OCI-LY7 (cell line): Measurements from ENCODE around the gene RSRC2. TPM values are rescaled to one million over a fixed set of nuclear protein-coding genes. Genes with fewer than 3 reads are reported as not detected.
"Not testable (repeated sequence)": the region's sequence is repeated elsewhere in the genome, so short reads cannot be mapped to it uniquely, and the experiment has no call there.

Experiments
- BruUV-seq: library from RNA; stranded (reverse); fragments of 400-500 nt; replicated peaks from 2 replicates; lab custom pipeline; 2021; lab: Mats Ljungman, UMichigan
- CTCF ChIA-PET: fragments of 300-600 bp; sonication (Branson Sonifier 250); formaldehyde crosslinking; loops from one replicate; lab custom pipeline; 2022; ENCODE audit warnings: antibody characterized with exemption; ENCODE audit not compliant: unreplicated experiment; lab: Charles Lee
- POLR2A ChIA-PET: fragments of 300-600 bp; sonication (Branson Sonifier 250); formaldehyde crosslinking; loops from one replicate; lab custom pipeline; 2022; ENCODE audit warnings: antibody characterized with exemption; lab: Charles Lee
- DNase-seq: peaks from one replicate; pipeline ENCODE4 v3.0.0-alpha.2; 2015; ENCODE audit warnings: low spot score
- H2AFZ ChIP-seq: fragments of 200-600 bp; sonication (generic), shearing (Covaris generic); 2 replicates; pipeline ENCODE4 v1.6.1; 2014; ENCODE audit warnings: mild to moderate bottlenecking, antibody characterized with exemption, low read length, moderate library complexity
- H3K27ac ChIP-seq: fragments of 200-600 bp; sonication (generic); 2 replicates; pipeline ENCODE4 v1.5.1; 2014; ENCODE audit warnings: mixed run types, low read depth, mild to moderate bottlenecking, moderate library complexity, low read length, inconsistent platforms; ENCODE audit not compliant: poor library complexity, severe bottlenecking
- H3K36me3 ChIP-seq: fragments of 200-600 bp; sonication (generic); 2 replicates; pipeline ENCODE4 v1.6.1; 2014; ENCODE audit warnings: mild to moderate bottlenecking, antibody characterized with exemption, low read length, moderate library complexity, mixed read lengths; ENCODE audit not compliant: insufficient read depth
- H3K4me1 ChIP-seq: fragments of 200-600 bp; sonication (generic); 2 replicates; pipeline ENCODE4 v1.5.1; 2014; ENCODE audit warnings: mild to moderate bottlenecking, low read length; ENCODE audit not compliant: insufficient read depth, poor library complexity, severe bottlenecking
- H3K4me2 ChIP-seq: fragments of 200-600 bp; sonication (generic); 2 replicates; pipeline ENCODE4 v1.6.1; 2014; ENCODE audit warnings: mild to moderate bottlenecking, low read length
- H3K4me3 ChIP-seq: fragments of 200-600 bp; sonication (generic); 2 replicates; pipeline ENCODE4 v1.5.1; 2014; ENCODE audit warnings: mild to moderate bottlenecking, low read depth, low read length; ENCODE audit not compliant: poor library complexity, severe bottlenecking
- H3K79me2 ChIP-seq: fragments of 200-600 bp; sonication (generic); 2 replicates; pipeline ENCODE4 v1.6.1; 2016; ENCODE audit warnings: low read depth, mild to moderate bottlenecking, low read length, moderate library complexity, mixed read lengths; ENCODE audit not compliant: insufficient read depth
- H3K9me2 ChIP-seq: fragments of 200-600 bp; sonication (generic); 2 replicates; pipeline ENCODE4 v1.6.1; 2016; ENCODE audit warnings: mild to moderate bottlenecking, low read length, mixed read lengths; ENCODE audit not compliant: insufficient read depth
- H3K9me3 ChIP-seq: fragments of 200-600 bp; sonication (generic); 2 replicates; pipeline ENCODE4 v1.6.1; 2014; ENCODE audit warnings: mild to moderate bottlenecking, mixed run types, low read length, mixed read lengths
- H4K20me1 ChIP-seq: fragments of 200-600 bp; sonication (generic); 2 replicates; pipeline ENCODE4 v1.6.1; 2014; ENCODE audit warnings: mild to moderate bottlenecking, antibody characterized with exemption, low read length, moderate library complexity, mixed read lengths; ENCODE audit not compliant: insufficient read depth
- EZH2phosphoT487 ChIP-seq: fragments of 200-600 bp; sonication (generic); IDR thresholded peaks from 2 replicates; pipeline ENCODE4 v1.6.1; 2018; ENCODE audit warnings: low read depth, borderline replicate concordance, mild to moderate bottlenecking, mixed run types, antibody characterized with exemption, low read length, moderate library complexity, mixed read lengths
- intact Hi-C: fragments of 100-400 bp; cut with micrococcal nuclease; formaldehyde crosslinking; loops from one replicate; pipeline ENCODE4 v1.10.0; 2022; ENCODE audit not compliant: unreplicated experiment
- total RNA-seq, 2 experiments: library from RNA; depleted of rRNA in 1 of 2; stranded (reverse); fragments of >200 nt in 1 of 2; shearing (Covaris generic) in 1 of 2; gene quantifications; 2 replicates each; pipeline ENCODE4 v1.2.3, GENCODE V29; 2014 to 2022
- TF ChIP-seq, protein P1 (sequence below): fragments of 200-600 bp; sonication (generic); conservative IDR thresholded peaks from 2 replicates; pipeline ENCODE4 v1.5.1; 2014; ENCODE audit warnings: mild to moderate bottlenecking, antibody characterized with exemption, low read length, moderate library complexity, mixed read lengths

The RSRC2 gene
- total RNA-seq, 2 experiments from 2014 or later = 91.7 to 132 TPM

DNA sequence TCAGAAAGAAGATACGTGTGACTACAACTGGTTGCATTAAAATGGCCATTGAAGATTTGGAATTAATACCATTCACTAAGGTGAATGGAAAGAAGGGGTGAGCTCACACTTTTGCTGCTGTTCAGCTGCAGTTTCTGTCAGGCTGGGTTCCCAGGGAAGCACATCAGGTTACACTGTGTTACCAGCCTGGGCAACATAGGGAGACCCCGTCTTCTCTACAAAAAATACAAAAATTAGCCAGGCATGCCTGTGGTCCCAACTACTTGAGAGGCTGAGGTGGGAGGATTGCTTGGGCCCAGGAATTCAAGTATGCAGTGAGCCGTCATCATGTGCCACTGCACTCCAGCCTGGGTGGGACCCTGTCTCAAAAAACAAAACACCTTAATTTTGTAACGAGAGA, 13.1 kb downstream of the RSRC2 start:
- no peaks in the 10 kb centered on the region for H3K4me1 ChIP-seq
- TF ChIP-seq, protein P1, sequence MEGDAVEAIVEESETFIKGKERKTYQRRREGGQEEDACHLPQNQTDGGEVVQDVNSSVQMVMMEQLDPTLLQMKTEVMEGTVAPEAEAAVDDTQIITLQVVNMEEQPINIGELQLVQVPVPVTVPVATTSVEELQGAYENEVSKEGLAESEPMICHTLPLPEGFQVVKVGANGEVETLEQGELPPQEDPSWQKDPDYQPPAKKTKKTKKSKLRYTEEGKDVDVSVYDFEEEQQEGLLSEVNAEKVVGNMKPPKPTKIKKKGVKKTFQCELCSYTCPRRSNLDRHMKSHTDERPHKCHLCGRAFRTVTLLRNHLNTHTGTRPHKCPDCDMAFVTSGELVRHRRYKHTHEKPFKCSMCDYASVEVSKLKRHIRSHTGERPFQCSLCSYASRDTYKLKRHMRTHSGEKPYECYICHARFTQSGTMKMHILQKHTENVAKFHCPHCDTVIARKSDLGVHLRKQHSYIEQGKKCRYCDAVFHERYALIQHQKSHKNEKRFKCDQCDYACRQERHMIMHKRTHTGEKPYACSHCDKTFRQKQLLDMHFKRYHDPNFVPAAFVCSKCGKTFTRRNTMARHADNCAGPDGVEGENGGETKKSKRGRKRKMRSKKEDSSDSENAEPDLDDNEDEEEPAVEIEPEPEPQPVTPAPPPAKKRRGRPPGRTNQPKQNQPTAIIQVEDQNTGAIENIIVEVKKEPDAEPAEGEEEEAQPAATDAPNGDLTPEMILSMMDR = no peak
- no peak for TF ChIP-seq EZH2phosphoT487
- no peaks in the 10 kb centered on the region for H3K9me2 ChIP-seq
- H2AFZ ChIP-seq = no peak overlapping the region
- peaks cover 99% of the 10 kb centered on the region for H3K36me3 ChIP-seq
- no peak for DNase-seq
- ChIA-PET POLR2A (no interaction called here), CTCF (no interaction called here)
- no peak overlapping the region for H3K4me2 ChIP-seq
- BruUV-seq = no TSS peak
- H3K4me3 ChIP-seq = no peak overlapping the region
- intact Hi-C loops = no loop called here
- H3K27ac ChIP-seq = no peak overlapping the region
- H3K79me2 ChIP-seq = peaks cover 88% of the 10 kb centered on the region
- no peaks in the 10 kb centered on the region for H3K9me3 ChIP-seq
- H4K20me1 ChIP-seq = peaks cover 28% of the 10 kb centered on the region; the same call in 1 of the 2 replicates

DNA sequence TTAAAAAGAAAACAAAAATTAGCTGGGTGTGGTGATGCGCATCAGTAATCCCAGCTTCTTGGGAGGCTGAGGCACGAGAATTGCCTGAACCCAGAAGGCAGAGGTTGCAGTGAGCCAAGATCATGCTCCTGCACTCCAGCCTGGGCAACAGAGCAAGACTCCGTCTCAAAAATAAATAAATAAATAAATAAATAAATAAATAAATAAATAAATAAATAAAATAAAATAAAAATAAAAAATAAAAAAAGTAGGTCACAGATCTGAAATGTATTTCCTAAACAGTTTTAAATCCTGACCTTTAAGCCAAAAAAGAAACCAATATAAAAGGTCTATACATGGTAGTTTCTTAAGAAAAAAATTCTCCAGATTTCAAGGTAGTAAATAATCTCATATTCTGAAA, 13.7 kb downstream of the RSRC2 start:
- H3K9me2 ChIP-seq, H3K4me1 ChIP-seq, H3K27ac ChIP-seq, H2AFZ ChIP-seq, BruUV-seq, H3K4me3 ChIP-seq, DNase-seq, H3K9me3 ChIP-seq, CTCF ChIA-PET, intact Hi-C loops, H3K4me2 ChIP-seq: not testable (repeated sequence)
- Histone ChIP-seq H3K79me2 (peaks cover 90% of the 10 kb centered on the region), H3K36me3 (peaks cover 99% of the 10 kb centered on the region), H4K20me1 (peaks cover 32% of the 10 kb centered on the region; the same call in 1 of the 2 replicates)
- POLR2A ChIA-PET = interaction anchor here (0.6 to 1.0 kb wide), 4 partner anchors 9 to 44 kb away, joined by 3 to 7 read pairs (median 3); partner anchors contain the start of gene ZCCHC8

DNA sequence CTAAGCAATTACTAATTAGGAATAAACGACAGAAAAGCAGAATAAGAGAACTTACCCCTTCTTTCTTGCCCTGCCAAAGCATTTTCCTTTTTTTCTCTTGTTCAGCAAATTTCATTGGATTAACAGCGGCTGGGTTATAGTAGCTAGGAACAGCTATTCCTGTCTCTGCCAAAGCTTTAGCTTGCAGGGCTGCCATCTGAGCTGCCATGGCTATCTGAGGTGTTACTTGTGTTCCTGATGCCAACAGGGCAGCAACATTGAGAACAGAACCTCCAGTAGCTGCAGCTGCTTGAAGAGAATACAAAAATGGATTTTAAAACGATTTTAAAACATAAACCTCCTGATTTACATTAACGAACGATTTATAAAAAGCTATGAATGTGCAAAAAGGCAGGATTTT, 18.6 kb downstream of the RSRC2 start:
- Histone ChIP-seq H3K79me2 (peaks cover 49% of the 10 kb centered on the region), H3K4me2 (no peak overlapping the region), H3K9me3 (no peaks in the 10 kb centered on the region), H2AFZ (no peak overlapping the region), H3K4me1 (peaks cover 7% of the 10 kb centered on the region), H3K4me3 (no peak overlapping the region), H3K9me2 (no peaks in the 10 kb centered on the region), H3K27ac (no peak overlapping the region), H3K36me3 (peaks cover 99% of the 10 kb centered on the region), H4K20me1 (peaks cover 15% of the 10 kb centered on the region; the same call in 1 of the 2 replicates)
- ChIA-PET POLR2A (interaction anchor here (0.9 to 1.4 kb wide), 2 partner anchors 9 to 31 kb away, joined by 4 read pairs; no protein-coding TSS in a partner anchor), CTCF (no interaction called here)
- no TSS peak for BruUV-seq
- intact Hi-C loops = no loop called here
- no peak for TF ChIP-seq EZH2phosphoT487
- TF ChIP-seq, protein P1 = no peak
- no peak for DNase-seq
